HS-27A (cell line): ENCODE data around the gene TMEM184A.

Experiments used
- DNase-seq: peaks from one replicate; pipeline ENCODE4 v3.0.0-alpha.2; 2012; ENCODE audit warnings: low read depth, missing footprints

TMEM184A gene

GRCh38 chr7:1555813-1556543 lies at the start of gene TMEM184A:
Gene TMEM184A (minus strand): TSS chr7:1556205. CDS start chr7:1555484, 721 bp downstream.
- no peak for DNase-seq

GRCh38 chr7:1604383-1604782 lies 48.4 kb upstream of the TMEM184A start:
- no peak for DNase-seq

DNA sequence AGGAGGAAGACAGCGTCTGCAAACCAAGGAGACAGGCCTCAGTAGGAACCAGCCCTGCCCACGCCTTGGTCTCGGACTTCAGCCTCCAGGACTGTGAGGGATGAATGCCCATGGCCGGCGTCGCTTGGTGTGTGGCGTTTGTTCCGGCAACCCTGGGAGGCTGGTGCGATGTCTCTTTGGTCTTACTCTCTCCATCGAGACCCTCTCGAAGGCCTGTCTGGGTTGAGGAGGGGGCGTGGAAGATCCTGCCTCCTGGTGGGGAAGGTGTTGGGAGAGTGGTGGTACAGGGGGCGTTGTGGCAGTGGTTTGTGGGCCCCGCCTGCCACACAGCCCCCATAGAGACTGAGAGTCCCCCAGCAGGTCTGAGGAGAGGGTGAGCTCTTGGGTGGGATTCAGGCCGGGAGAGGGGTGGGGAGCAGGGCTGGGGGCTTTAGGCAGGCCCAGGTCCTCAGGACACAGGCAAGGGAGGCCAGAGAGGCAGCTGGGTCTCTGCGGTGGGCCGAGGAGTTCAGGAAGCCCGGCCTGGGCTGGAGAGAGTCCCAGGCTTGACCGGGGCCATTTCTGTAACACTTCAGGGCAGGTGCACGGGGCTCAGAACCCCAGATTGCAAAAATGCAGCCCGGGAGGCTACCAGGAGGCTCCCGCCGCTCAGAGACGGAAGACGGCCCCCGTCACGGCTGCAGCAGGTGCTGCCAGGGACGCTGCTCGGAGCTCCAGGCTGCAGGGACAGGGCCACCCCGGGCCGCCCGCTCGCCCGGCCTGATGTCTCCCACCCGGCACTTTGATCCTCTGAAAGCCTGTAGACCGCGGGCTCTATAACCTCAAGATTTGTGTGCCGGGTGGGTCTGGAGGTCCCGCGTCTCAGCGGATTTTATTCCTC lies 47.6 kb upstream of the TMEM184A start:
- DNase-seq, result no peak

GRCh38 chr7:1602386-1602785 lies 46.4 kb upstream of the TMEM184A start:
- no peak for DNase-seq

DNA sequence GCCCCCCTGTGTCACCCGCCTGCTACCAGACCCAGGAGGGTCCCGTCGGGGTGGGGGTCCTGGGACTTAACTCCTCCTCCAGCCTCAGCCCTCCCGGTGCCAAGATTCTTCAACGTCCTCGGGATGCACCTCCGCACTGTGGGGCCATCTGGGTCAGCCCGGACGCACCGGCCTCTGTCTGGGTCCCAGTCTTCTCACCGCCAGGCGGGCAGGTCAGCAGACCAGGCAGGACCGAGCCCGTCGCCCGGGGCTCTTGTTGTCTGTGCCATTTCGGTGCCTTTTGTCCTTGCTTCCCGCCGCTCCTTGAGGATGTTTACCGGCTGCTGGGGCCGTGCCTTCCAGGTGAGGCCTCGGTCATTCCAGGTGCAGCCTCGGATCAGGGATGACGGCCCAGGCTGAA lies 46.0 kb upstream of the TMEM184A start:
- DNase-seq, result no peak

DNA sequence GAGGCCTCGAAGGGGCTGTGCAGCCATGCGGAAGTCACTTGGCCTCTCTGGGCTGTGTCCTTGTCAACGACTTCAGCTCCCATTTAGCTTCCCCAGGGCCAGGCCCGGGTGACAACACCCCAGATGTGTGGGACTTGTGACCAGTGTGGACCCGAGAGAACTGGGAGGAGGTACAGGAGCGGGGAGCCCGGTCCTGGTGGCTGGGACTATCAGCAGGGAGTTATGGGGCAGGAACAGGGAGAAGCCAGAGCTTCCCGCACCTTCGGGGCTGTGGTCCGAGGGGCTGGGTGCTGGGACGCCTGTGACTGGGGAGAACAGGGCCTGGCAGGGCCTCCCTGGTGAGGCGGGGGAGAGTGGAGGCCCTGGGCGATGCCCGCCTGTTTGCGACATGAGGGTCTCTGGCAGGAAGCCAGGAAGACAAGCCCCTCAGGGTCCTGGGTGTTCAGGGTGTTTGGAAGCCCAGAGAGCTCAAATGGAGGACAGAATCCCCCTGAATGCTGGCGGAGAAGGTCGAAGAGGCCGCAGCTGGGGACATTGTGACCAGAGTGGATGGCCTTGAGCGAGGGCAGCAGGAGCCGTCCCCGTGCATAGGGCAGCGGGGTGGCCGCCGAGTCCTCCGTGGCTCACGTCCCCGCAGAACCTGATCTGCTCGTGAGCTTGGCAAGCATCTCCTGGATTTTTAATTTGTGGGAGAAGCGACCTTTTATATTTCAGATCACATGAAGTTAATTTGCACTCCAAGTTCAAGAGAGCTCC lies 43.8 kb upstream of the TMEM184A start:
- no peak for DNase-seq

- DNase-seq, result no peak
Observed at GRCh38 chr7:1598961-1599639, 43.1 kb upstream of the TMEM184A start.

DNA sequence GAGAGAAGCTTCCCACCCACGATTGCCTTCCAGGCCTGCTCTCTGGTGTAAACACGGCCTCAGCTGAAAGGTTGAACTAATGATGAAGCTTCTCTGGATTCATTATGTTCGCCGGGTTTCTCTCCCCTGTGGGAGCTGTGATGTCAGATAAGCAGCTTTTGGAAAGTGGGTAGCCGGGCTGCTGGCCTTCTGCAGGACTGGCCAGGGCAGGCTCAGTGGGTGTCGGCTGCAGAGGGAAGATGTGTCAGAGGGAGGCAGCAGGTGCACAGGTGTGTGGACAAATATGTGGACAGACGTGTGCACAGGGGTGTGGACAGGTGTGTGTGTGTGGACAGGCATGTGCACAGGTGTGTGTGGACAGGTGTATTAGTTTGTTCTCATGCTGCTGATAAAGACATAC lies 42.3 kb upstream of the TMEM184A start:
- no peak for DNase-seq

DNA sequence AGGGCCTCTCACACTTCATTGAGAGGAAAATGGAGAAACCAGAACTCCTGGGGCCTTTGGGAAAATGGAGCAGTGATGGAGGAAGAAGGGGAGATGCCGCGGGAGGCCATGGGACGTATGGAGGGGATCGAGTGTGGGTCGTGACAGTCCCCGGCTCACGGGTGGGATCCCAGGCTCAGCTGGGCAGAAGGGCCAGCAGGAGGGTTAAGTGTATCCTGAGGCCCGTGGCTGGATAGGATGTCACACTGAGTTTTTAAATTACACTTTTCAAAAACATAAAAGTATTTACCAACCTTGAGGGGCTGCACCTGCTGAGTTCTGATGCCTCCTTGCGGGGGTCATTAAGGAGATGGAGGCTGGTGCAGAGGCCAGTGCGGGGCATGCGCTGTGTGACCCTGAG lies 41.8 kb upstream of the TMEM184A start:
- no peak for DNase-seq

GRCh38 chr7:1597066-1597760 lies 41.2 kb upstream of the TMEM184A start:
- no peak for DNase-seq

DNA sequence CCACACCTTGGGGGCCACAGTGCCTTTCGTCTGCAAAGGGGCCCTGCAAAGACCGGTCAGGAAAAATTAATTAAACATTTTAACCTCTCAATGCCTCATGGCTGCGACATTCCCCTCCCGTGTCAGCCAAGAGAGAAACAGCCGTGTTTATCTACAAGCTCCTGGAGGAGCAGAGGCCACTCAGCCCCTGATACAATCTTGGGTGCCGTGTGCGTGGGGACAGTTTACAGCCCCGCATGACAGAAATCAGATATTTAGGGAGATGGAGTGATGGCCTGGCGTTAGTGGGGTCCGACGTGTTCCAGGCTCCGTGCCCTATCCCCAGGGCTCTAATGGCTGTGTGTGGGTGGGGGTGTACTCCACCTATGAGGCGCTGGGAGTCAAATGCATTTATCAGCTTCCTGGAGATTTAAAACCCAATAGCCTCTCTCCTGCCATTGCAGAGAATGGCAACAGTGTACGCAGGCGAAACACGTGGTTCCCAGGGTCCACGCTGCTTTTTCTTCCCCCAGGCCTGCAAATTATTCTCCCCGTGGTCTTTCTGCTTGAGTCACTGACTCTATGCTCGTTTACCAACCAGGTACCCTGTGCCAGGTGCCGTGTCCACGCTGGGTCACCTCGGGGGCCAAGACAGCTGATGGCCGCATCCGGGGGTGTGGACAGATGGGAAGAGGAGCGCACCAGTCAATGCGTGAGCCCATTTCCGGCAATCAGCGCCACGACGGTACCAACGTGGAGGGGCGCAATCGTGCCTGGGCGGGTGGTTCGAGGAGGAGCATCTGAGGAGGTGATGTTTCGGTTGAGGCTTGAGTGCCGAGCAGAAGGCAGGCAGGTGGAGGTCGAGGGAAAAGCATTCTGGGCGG lies 40.4 kb upstream of the TMEM184A start:
- no peak for DNase-seq

- DNase-seq, result no peak
Observed at GRCh38 chr7:1595636-1596035, 39.6 kb upstream of the TMEM184A start.

DNA sequence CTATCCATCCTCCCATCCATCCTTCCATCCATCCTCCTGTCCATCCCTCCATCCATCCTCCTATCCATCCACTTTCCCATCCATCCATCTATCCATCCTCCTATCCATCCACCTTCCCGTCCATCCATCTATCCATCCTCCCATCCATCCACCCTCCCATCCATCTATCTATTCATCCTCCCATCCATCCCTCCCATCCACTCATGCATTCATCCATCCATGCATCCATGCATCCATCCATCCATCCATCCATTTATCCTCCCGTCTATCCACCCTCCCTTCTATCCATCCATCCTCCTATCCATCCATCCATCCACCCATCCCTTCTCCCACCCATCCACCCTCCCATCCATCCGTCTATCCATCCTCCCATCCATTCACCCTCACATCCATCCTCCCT lies 39.0 kb upstream of the TMEM184A start:
- DNase-seq, result no peak

GRCh38 chr7:1593904-1594421 lies 38.0 kb upstream of the TMEM184A start:
- DNase-seq, result no peak

- DNase-seq, result no peak
Observed at GRCh38 chr7:1593091-1593866, 37.3 kb upstream of the TMEM184A start.

DNA sequence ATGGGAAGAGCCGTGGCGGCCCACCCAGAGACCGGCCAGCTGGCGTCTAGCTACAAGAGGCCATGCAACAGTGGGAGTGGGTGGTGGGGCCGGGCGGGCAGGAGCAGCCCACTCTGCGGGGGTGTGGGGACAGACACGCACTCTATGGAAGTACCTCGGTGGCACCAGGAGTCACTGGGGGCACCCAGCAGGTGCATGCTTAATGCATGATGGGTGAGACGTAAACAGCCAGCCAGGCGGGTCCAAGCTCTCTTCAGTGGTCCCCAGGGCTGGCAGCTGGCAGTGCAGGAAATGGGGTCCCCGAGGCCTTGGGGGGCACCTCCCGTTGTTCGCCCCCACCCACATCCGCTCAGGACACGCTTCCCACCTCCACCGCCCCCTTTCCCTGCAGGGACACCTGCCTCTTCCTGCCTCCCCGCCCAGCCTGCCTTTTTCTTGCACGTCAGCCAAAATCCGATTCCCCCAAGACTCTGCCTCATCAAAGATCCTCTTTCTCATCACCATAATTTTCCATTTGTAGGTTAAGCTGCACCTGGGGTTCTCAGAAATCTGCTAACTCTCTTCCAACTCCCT lies 36.4 kb upstream of the TMEM184A start:
- no peak for DNase-seq

DNA sequence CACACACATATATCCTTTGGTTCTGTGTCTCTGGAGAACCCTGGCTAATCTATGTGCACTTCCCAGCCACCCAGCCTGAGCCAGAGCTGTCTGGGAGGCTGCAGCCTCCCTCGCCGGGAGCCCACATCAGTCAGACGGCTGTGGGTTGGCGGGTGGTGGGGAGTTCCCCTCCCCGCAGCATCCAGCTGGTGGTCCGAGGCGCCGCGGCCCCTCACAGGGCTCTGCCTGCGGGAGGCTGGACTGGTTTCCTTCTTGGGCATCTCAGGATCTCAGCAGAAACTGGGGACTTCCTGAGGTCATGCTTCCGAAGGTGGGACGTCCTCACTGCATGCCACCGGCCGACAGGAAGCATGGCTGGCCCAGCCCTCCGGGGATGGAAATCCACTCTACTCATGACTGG lies 35.9 kb upstream of the TMEM184A start:
- DNase-seq, result no peak

GRCh38 chr7:1591396-1591795 lies 35.4 kb upstream of the TMEM184A start:
- no peak for DNase-seq

- no peak for DNase-seq
Observed at GRCh38 chr7:1590887-1591286, 34.9 kb upstream of the TMEM184A start.
